Fibroblast of the aortic adventitia (primary cell): ENCODE measurements around the gene LMBR1. TPM values are rescaled to one million over a fixed set of nuclear protein-coding genes. Genes with fewer than 3 reads are reported as not detected.
"Not testable (repeated sequence)": the region's sequence is repeated elsewhere in the genome, so short reads cannot be mapped to it uniquely, and the experiment has no call there.

Source experiments
- DNase-seq: peaks from one replicate; pipeline ENCODE4 v3.0.0-alpha.2; 2010; ENCODE audit warnings: low read depth
- H3K4me3 ChIP-seq: 2 replicates; pipeline ENCODE4 v1.5.1; 2011; ENCODE audit warnings: low read depth, mild to moderate bottlenecking, control low read depth, low read length, moderate library complexity
- total RNA-seq: library from RNA; depleted of rRNA; stranded (reverse); fragments of >200 nt; gene quantifications from 2 replicates; pipeline ENCODE4 v1.2.3, GENCODE V29; 2012; ENCODE audit warnings: low replicate concordance
- TF ChIP-seq, protein P1 (sequence below): IDR thresholded peaks from 2 replicates; pipeline ENCODE4 v1.5.1; 2011; ENCODE audit warnings: mild to moderate bottlenecking, low read length, control low read depth, inconsistent platforms; ENCODE audit not compliant: insufficient read depth

LMBR1 gene
- total RNA-seq, 1 donor = 45.3 TPM

DNA sequence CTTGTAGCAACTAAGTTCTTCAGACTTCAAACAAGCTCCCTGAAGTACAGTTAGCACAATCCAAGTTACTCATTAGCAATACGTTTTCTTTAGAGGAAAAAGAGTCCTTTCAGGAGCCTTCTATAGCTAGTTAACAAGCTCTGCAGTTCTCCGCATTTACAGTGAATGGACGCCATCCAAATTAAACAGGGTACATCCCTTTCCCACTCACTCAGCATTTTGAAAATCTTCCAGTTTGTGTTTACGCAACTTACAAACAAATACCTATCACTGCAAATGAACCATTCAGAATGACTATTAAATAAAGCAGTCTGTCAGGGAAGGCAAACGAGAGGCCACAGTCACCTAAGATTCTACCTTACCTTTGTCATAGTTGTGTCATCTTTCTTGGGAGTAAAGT is 167.9 kb downstream of the LMBR1 start:
- DNase-seq = no peak
- H3K4me3 ChIP-seq = no peak overlapping the region
- TF ChIP-seq, protein P1, sequence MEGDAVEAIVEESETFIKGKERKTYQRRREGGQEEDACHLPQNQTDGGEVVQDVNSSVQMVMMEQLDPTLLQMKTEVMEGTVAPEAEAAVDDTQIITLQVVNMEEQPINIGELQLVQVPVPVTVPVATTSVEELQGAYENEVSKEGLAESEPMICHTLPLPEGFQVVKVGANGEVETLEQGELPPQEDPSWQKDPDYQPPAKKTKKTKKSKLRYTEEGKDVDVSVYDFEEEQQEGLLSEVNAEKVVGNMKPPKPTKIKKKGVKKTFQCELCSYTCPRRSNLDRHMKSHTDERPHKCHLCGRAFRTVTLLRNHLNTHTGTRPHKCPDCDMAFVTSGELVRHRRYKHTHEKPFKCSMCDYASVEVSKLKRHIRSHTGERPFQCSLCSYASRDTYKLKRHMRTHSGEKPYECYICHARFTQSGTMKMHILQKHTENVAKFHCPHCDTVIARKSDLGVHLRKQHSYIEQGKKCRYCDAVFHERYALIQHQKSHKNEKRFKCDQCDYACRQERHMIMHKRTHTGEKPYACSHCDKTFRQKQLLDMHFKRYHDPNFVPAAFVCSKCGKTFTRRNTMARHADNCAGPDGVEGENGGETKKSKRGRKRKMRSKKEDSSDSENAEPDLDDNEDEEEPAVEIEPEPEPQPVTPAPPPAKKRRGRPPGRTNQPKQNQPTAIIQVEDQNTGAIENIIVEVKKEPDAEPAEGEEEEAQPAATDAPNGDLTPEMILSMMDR = no peak

DNA sequence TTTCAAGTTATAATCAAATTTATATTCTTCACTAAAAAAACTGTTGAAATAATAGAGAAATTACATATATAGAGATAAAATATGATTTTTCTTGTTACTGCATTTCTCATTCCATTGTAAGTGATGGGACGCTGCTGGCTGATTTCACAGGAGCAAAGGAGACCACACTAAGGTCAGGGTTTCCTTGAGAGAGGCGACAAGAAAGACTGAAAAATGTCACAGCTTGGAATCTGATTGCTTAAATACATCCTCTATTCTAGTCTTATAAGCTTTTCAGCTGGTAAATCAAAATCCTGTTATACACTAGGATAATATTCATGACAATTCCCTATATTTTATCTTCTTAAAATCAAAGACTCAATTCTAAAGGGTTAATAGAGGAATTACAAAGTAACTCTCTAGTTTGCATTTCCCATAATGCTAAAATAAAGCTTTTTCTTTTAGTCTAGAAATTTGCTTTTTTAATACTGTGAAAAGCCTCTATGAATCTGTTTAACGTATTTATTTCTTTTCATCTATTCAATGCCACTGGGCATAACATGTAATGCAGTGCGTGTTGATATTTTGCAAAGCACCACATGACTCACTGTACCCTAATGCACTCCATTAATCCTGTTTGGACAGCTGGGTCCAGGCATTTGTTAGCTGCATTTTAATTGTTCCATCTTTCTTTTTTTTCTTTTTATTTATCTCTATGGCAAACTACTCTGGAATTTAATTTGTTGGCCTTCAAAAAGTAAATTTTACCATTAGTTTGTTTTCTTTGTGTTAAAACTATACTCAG is 170.7 kb downstream of the LMBR1 start:
- DNase-seq = no peak
- no peak overlapping the region for H3K4me3 ChIP-seq

DNA sequence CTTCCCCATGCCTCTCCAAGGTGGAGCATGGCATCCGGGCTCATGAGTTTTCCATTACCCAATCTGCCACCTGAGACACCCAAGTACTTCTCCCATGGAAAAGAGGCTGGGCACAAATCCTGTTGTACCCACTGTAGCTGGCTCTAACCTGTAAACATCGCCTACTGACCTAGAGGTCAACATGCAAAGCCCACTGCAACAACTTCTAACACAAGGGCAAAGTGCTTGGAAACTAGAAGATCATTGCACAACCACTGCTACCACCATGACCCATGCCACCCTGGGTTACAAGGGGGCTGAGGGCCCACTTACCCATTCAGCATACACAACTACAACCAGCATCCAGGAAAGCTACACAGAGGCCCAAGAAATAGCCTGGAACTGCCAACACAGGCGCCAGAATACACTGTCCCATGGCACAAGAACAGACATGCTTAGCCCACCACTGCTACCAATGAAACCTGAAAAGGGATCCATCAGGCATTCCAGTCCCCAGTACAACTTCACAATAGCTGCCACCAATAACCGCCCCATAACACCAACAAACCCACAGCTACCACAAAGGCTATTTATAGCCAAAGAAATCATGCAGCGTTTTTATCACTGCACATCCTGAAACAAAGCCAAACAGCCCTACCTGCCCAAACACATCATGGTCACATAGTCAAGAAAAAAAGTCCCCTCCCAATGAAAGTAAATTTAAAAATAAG is 189.1 kb downstream of the LMBR1 start:
- no peak overlapping the region for H3K4me3 ChIP-seq
- DNase-seq = no peak
- TF ChIP-seq, protein P1 = no peak

More for the DNA sequence above, 170.7 kb downstream of the LMBR1 start:
- TF ChIP-seq, protein P1 = no peak

DNA sequence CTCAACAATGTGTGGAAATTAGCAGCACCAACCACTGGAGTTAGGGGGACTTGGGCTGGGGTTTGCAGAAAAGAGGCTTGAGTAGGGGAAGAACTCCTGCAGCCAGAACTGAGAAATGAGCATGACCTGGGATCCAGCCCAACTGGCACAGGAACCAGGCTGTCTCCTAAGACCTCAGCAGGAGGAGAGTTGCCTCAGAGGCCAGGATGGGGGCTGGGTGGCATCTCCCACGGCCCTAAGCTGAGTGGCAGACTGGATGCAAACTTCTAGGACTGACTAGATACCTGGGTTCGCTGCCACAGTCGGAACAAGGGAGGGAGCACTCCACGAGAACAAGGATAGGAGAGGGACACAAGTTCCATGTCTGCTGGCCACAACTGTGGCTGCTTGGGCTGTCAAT is 189.8 kb downstream of the LMBR1 start:
- peak; percentile 9 for DNase-seq
- TF ChIP-seq, protein P1 = no peak
- H3K4me3 ChIP-seq = no peak overlapping the region

DNA sequence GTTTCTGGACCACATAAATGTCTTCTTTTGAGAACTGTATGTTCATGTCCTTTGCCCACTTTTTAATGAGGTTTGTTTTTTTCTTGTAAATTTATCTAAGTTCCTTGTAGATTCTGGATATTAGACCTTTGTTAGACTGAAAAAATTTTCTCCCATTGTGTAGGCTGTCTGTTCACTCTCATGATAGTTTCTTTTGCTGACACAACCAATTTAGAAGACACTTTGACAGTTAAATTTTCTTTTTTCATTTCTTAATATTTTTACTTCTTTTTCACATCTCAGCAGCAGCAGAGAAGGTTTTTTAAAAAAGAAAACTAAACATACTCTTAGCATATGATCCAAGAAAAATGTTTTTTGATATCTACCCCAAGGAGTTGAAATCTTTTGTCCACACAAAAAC is 190.6 kb downstream of the LMBR1 start:
- TF ChIP-seq, protein P1 = no peak
- DNase-seq = no peak
- H3K4me3 ChIP-seq = no peak overlapping the region

DNA sequence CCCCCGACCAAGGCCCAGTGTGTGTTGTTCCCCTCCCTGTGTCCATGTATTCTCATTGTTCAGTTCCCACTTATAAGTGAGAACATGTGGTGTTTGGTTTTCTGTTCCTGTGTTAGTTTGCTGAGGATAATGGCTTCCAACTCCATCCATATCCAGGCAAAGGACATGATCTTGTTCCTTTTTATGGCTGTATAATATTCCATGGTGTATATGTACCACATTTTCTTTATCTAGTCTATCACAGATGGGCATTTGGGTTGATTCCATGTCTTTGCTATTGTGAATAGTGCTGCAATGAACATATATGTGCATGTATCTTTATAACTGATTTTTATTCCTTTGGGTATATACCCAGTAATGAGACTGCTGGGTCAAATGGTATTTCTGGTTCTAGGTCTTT is 191.2 kb downstream of the LMBR1 start:
- DNase-seq, H3K4me3 ChIP-seq: not testable (repeated sequence)

DNA sequence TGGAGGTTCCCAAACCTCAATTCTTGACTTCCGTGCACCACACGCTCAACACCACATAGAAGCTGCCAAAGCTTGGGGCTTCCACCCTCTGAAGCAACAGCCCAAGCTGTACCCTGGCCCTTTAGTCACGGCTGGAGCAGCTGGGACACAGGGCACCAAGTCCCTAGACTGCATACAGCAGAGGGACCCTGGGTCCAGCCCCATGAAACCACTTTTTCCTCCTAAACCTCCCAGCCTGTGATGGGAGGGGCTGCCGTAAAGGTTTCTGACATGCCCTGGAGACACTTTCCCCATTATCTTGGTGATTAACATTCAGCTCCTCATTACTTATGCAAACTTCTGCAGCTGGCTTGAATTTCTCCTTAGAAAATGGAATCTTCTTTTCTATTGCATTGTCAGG is 194.5 kb downstream of the LMBR1 start:
- H3K4me3 ChIP-seq, DNase-seq: not testable (repeated sequence)

DNA sequence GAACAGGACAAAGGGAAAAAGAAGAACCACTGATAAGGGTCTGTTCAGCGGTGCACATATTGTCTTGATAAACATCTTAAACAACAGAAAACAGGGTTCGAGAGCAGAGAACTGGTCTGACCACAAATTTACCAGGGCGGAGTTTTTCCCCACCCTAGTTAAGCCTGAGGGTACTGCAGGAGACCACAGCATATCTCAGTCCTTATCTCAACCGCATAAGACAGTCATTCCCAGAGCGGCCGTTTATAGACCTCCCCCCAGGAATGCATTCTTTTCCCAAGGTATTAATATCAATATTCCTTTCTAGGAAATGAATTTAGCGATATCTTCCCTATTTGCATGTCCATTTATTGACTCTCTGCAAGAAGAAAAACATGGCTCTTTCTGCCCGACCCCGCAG is 195.7 kb downstream of the LMBR1 start:
- DNase-seq, H3K4me3 ChIP-seq: not testable (repeated sequence)
